ENCODE results near the gene ZMAT2.
"Not testable (repeated sequence)": the region's sequence is repeated elsewhere in the genome, so short reads cannot be mapped to it uniquely, and the experiment has no call there.

ZMAT2 gene

GRCh38 chr5:140700177-140701144 is at the start of gene ZMAT2:
ZMAT2 (plus strand) TSS chr5:140700447; CDS start chr5:140700461, 14 bp downstream.
- Histone ChIP-seq H3K4me1 (ENCODE audit: insufficient read depth, low read length) (peaks cover 10% of the 10 kb centered on the region), H3K9ac (ENCODE audit: low read depth, low read length) (peak within 1 kb of the TSS; percentile 92), H3K36me3 (ENCODE audit: insufficient read depth, low read length) (peaks cover 34% of the 10 kb centered on the region), H3K9me3 (ENCODE audit: control insufficient read depth, insufficient read depth, low read length) (no peaks in the 10 kb centered on the region)

GRCh38 chr5:140658870-140659269 is 41.4 kb upstream of the ZMAT2 start:
- no peak overlapping the region for H3K9ac ChIP-seq (ENCODE audit: low read depth, low read length)

GRCh38 chr5:140660371-140660770 is 39.9 kb upstream of the ZMAT2 start:
- H3K36me3 ChIP-seq (ENCODE audit: insufficient read depth, low read length), result peaks cover 23% of the 10 kb centered on the region
- H3K4me1 ChIP-seq (ENCODE audit: insufficient read depth, low read length); H3K9me3 ChIP-seq (ENCODE audit: control insufficient read depth, insufficient read depth, low read length); H3K9ac ChIP-seq (ENCODE audit: low read depth, low read length): not testable (repeated sequence)

More at GRCh38 chr5:140658870-140659269, 41.4 kb upstream of the ZMAT2 start:
- Histone ChIP-seq H3K36me3 (ENCODE audit: insufficient read depth, low read length) (peaks cover 28% of the 10 kb centered on the region), H3K4me1 (ENCODE audit: insufficient read depth, low read length) (no peaks in the 10 kb centered on the region), H3K9me3 (ENCODE audit: control insufficient read depth, insufficient read depth, low read length) (no peaks in the 10 kb centered on the region)

- Histone ChIP-seq H3K4me1 (ENCODE audit: insufficient read depth, low read length) (no peaks in the 10 kb centered on the region), H3K36me3 (ENCODE audit: insufficient read depth, low read length) (peaks cover 9% of the 10 kb centered on the region), H3K9ac (ENCODE audit: low read depth, low read length) (peak overlapping the region; percentile 79), H3K9me3 (ENCODE audit: control insufficient read depth, insufficient read depth, low read length) (no peaks in the 10 kb centered on the region)
Measured at GRCh38 chr5:140664030-140664358, 36.3 kb upstream of the ZMAT2 start.

GRCh38 chr5:140664359-140665119 is 35.7 kb upstream of the ZMAT2 start, which contains the start of gene WDR55:
WDR55 (plus strand) TSS chr5:140664904; CDS start chr5:140664913, 9 bp downstream.
- Histone ChIP-seq H3K36me3 (ENCODE audit: insufficient read depth, low read length) (peaks cover 9% of the 10 kb centered on the region), H3K9me3 (ENCODE audit: control insufficient read depth, insufficient read depth, low read length) (no peaks in the 10 kb centered on the region), H3K4me1 (ENCODE audit: insufficient read depth, low read length) (no peaks in the 10 kb centered on the region), H3K9ac (ENCODE audit: low read depth, low read length) (peak within 1 kb of the TSS; percentile 79)

GRCh38 chr5:140671035-140671434 is 29.2 kb upstream of the ZMAT2 start:
- peaks cover 12% of the 10 kb centered on the region; the same call in 1 of the 2 replicates for H3K36me3 ChIP-seq (ENCODE audit: insufficient read depth, low read length)
- not testable (repeated sequence) for H3K9ac ChIP-seq (ENCODE audit: low read depth, low read length); H3K4me1 ChIP-seq (ENCODE audit: insufficient read depth, low read length); H3K9me3 ChIP-seq (ENCODE audit: control insufficient read depth, insufficient read depth, low read length)

GRCh38 chr5:140671472-140672125 is 28.6 kb upstream of the ZMAT2 start:
- H3K9ac ChIP-seq (ENCODE audit: low read depth, low read length), result peak overlapping the region; percentile 5; the same call in 1 of the 2 replicates
- H3K4me1 ChIP-seq (ENCODE audit: insufficient read depth, low read length), result peaks cover 9% of the 10 kb centered on the region
- no peaks in the 10 kb centered on the region for H3K9me3 ChIP-seq (ENCODE audit: control insufficient read depth, insufficient read depth, low read length)
- H3K36me3 ChIP-seq (ENCODE audit: insufficient read depth, low read length), result peaks cover 18% of the 10 kb centered on the region; the same call in 1 of the 2 replicates

GRCh38 chr5:140672455-140673186 is 27.6 kb upstream of the ZMAT2 start:
- peaks cover 9% of the 10 kb centered on the region for H3K4me1 ChIP-seq (ENCODE audit: insufficient read depth, low read length)
- no peaks in the 10 kb centered on the region for H3K9me3 ChIP-seq (ENCODE audit: control insufficient read depth, insufficient read depth, low read length)
- peaks cover 18% of the 10 kb centered on the region for H3K36me3 ChIP-seq (ENCODE audit: insufficient read depth, low read length)
- H3K9ac ChIP-seq (ENCODE audit: low read depth, low read length), result peak overlapping the region; percentile 5; the same call in 1 of the 2 replicates

- Histone ChIP-seq H3K9me3 (ENCODE audit: control insufficient read depth, insufficient read depth, low read length) (no peaks in the 10 kb centered on the region), H3K9ac (ENCODE audit: low read depth, low read length) (no peak within 1 kb of the TSS; the same call in 1 of the 2 replicates), H3K4me1 (ENCODE audit: insufficient read depth, low read length) (peaks cover 9% of the 10 kb centered on the region), H3K36me3 (ENCODE audit: insufficient read depth, low read length) (peaks cover 18% of the 10 kb centered on the region)
Measured at GRCh38 chr5:140673187-140673976, 26.9 kb upstream of the ZMAT2 start, which contains the start of gene DND1. DND1 (minus strand) TSS chr5:140673576; CDS start chr5:140673542, 34 bp downstream.

- peaks cover 9% of the 10 kb centered on the region for H3K4me1 ChIP-seq (ENCODE audit: insufficient read depth, low read length)
- no peaks in the 10 kb centered on the region for H3K9me3 ChIP-seq (ENCODE audit: control insufficient read depth, insufficient read depth, low read length)
- H3K36me3 ChIP-seq (ENCODE audit: insufficient read depth, low read length), result peaks cover 22% of the 10 kb centered on the region
- H3K9ac ChIP-seq (ENCODE audit: low read depth, low read length), result no peak overlapping the region
Measured at GRCh38 chr5:140674211-140674610, 26.0 kb upstream of the ZMAT2 start.

- Histone ChIP-seq H3K9me3 (ENCODE audit: control insufficient read depth, insufficient read depth, low read length) (no peaks in the 10 kb centered on the region), H3K4me1 (ENCODE audit: insufficient read depth, low read length) (peaks cover 9% of the 10 kb centered on the region), H3K36me3 (ENCODE audit: insufficient read depth, low read length) (peaks cover 27% of the 10 kb centered on the region), H3K9ac (ENCODE audit: low read depth, low read length) (no peak overlapping the region)
Measured at GRCh38 chr5:140674629-140675028, 25.6 kb upstream of the ZMAT2 start.

GRCh38 chr5:140677947-140678346 is 22.3 kb upstream of the ZMAT2 start:
- no peaks in the 10 kb centered on the region for H3K4me1 ChIP-seq (ENCODE audit: insufficient read depth, low read length)

GRCh38 chr5:140678993-140679392 is 21.3 kb upstream of the ZMAT2 start:
- H3K9ac ChIP-seq (ENCODE audit: low read depth, low read length), result no peak overlapping the region
- no peaks in the 10 kb centered on the region for H3K4me1 ChIP-seq (ENCODE audit: insufficient read depth, low read length)
- peaks cover 21% of the 10 kb centered on the region for H3K36me3 ChIP-seq (ENCODE audit: insufficient read depth, low read length)
- no peaks in the 10 kb centered on the region for H3K9me3 ChIP-seq (ENCODE audit: control insufficient read depth, insufficient read depth, low read length)

More at GRCh38 chr5:140677947-140678346, 22.3 kb upstream of the ZMAT2 start:
- Histone ChIP-seq H3K9me3 (ENCODE audit: control insufficient read depth, insufficient read depth, low read length) (no peaks in the 10 kb centered on the region), H3K36me3 (ENCODE audit: insufficient read depth, low read length) (peaks cover 21% of the 10 kb centered on the region), H3K9ac (ENCODE audit: low read depth, low read length) (no peak overlapping the region)

Measured in ES-I3 (cell line).